ENCODE data around the gene CHSY1. TPM values are rescaled to one million over a fixed set of nuclear protein-coding genes. Genes with fewer than 3 reads are reported as not detected.
A peak's percentile ranks its signal among the peaks of the same experiment; 100 is the strongest.

CHSY1 gene
- total and polyA plus RNA-seq, 2 of the 4 experiments (the other 2 are of a cell fraction) = 40.9 to 53.2 TPM

DNA sequence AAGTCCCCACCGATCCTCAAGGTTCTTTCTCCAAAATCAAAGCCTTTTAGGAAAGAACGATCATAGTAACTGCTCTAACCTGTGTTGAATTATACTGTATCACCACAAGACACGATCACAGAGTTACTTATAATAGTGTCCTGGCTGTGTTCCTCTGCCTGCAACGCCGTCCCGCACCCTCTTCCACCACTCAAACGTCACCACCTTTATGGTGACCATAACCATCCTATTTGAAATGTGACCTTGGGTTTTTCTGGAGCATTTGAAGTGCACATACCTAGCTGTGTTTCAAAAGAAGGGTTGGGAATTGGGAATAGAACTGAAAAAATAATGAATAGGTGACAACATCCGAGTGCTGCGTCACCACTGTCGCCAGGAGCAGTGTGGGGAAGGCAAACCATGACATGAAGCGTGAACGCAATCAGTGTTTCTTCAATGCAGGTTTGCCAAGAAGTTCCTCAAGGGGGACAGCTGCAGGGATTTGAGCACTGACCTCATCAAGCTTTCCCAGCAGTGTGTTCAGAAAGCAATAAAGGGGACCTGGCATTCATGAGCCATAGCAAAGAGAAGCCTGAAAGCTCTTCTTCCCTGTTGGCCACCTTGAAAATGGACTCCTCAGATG is 26.2 kb upstream of the CHSY1 start:
- H2BK120ac ChIP-seq (ENCODE audit: low read depth, low read length) = no peak overlapping the region
- intact Hi-C loops (cut with micrococcal nuclease) = no loop called here
- peak overlapping the region; percentile 86 for H2AFZ ChIP-seq (replicated peaks; ENCODE audit: low read length, poor library complexity)
- dilution Hi-C loops (cut with HindIII; ENCODE audit: low sequenced_read_pairs, unreplicated experiment) = no loop called here
- H4K5ac ChIP-seq (ENCODE audit: low read depth, low read length) = peak overlapping the region; percentile 60
- ChIA-PET CTCF (no interaction called here), POLR2A (ENCODE audit: unreplicated experiment) (no interaction called here)
- peak overlapping the region; percentile 99 for H2AK9ac ChIP-seq (replicated peaks; ENCODE audit: low read depth, low read length, poor library complexity)
- H3K9me1 ChIP-seq (ENCODE audit: insufficient read depth, low read length) = peaks cover 7% of the 10 kb centered on the region; the same call in 1 of the 2 replicates
- no peak overlapping the region for H2BK5ac ChIP-seq (ENCODE audit: low read depth, low read length, poor library complexity, severe bottlenecking)
- H3K4me2 ChIP-seq (ENCODE audit: low read depth, low read length) = peak overlapping the region; percentile 86
- peak overlapping the region; percentile 63; the same call in 1 of the 2 replicates for H3K4ac ChIP-seq (ENCODE audit: low read depth, low read length)
- H2BK20ac ChIP-seq (ENCODE audit: low read depth, low read length) = no peak overlapping the region
- no peak for ATAC-seq (ENCODE audit: low read depth)
- peak overlapping the region; percentile 57; the same call in 1 of the 2 replicates for H4K91ac ChIP-seq (ENCODE audit: insufficient read depth, low read depth, low read length)
- TF ChIP-seq FOS (IDR thresholded peaks at IDR 0.05; ENCODE audit: low read depth, low read length) (no peak), CEBPB (IDR thresholded peaks at IDR 0.05; ENCODE audit: low read depth, low read length) (no peak), RAD21 (IDR thresholded peaks at IDR 0.05; ENCODE audit: low read length) (no peak), CHD1 (IDR thresholded peaks at IDR 0.05; ENCODE audit: low read depth, low read length) (no peak)
- TF ChIP-seq, protein P1, sequence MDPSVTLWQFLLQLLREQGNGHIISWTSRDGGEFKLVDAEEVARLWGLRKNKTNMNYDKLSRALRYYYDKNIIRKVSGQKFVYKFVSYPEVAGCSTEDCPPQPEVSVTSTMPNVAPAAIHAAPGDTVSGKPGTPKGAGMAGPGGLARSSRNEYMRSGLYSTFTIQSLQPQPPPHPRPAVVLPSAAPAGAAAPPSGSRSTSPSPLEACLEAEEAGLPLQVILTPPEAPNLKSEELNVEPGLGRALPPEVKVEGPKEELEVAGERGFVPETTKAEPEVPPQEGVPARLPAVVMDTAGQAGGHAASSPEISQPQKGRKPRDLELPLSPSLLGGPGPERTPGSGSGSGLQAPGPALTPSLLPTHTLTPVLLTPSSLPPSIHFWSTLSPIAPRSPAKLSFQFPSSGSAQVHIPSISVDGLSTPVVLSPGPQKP (IDR thresholded peaks at IDR 0.05; ENCODE audit: borderline replicate concordance, low read depth, low read length) = no peak
- WGBS, 2 experiments (ENCODE audit: extremely low coverage in 2 of 2, insufficient read length in 1 of 2) = 91% methylated on average over 6 of the region's 12 CpGs; no CpG with 5 or more reads in 1 of the 2 experiments
- H3K4me1 ChIP-seq (ENCODE audit: control insufficient read depth, insufficient read depth, low read length) = 0 out of 2 replicates have a peak, but pooled peaks cover 2% of the 10 kb centered on the region
- H3K56ac ChIP-seq (ENCODE audit: extremely low read depth, insufficient read depth, low read length) = no peak overlapping the region
- no TSS peak for BruUV-seq (replicated peaks)
- peak overlapping the region; percentile 44; the same call in 1 of the 2 replicates for H3K27ac ChIP-seq (ENCODE audit: insufficient read depth, low read length)
- H3K4me3 ChIP-seq (ENCODE audit: insufficient read depth, low read depth, low read length) = peak overlapping the region; percentile 77
- no peaks in the 10 kb centered on the region for H3K27me3 ChIP-seq (ENCODE audit: control insufficient read depth, insufficient read depth, low read length)
- H2AK5ac ChIP-seq (ENCODE audit: low read depth, low read length) = peak overlapping the region; percentile 94
- H3K79me1 ChIP-seq (ENCODE audit: low read depth in 1 of 2, low read length in 2 of 2) = peaks cover 24 to 48% of the 10 kb centered on the region in 2 experiments
- H3K36me3 ChIP-seq (ENCODE audit: control insufficient read depth, insufficient read depth, low read length) = peaks cover 42% of the 10 kb centered on the region
- H4K20me1 ChIP-seq (ENCODE audit: insufficient read depth, low read length) = peaks cover 16% of the 10 kb centered on the region; the same call in 1 of the 2 replicates
- H3K9ac ChIP-seq (ENCODE audit: low read depth, low read length) = peak overlapping the region; percentile 80; the same call in 1 of the 2 replicates
- no peaks in the 10 kb centered on the region for H3K9me3 ChIP-seq (ENCODE audit: control insufficient read depth, insufficient read depth, low read length)
- no peak overlapping the region for H3K18ac ChIP-seq (ENCODE audit: low read depth, low read length)
- no peak for DNase-seq
- in situ Hi-C loops (cut with MboI; ENCODE audit: low sequenced_read_pairs) = no loop called here
- H2BK15ac ChIP-seq (ENCODE audit: low read depth, low read length) = 0 out of 3 replicates have a peak overlapping the region, but pooled peaks have one; percentile 25
- H3K14ac ChIP-seq (replicated peaks; ENCODE audit: low read depth, low read length) = peak overlapping the region; percentile 85; the same call in 1 of the 2 replicates
- peak overlapping the region; percentile 95; the same call in 1 of the 2 replicates for H3K23ac ChIP-seq (ENCODE audit: low read depth, low read length)
- H4K8ac ChIP-seq (ENCODE audit: low read depth in 2 of 2, low read length in 2 of 2) = peak overlapping the region; percentile 19 to 37; a peak in 2 of 4 replicates
